ENCODE measurements around the gene MGMT.
"Not testable (repeated sequence)": the region's sequence is repeated elsewhere in the genome, so short reads cannot be mapped to it uniquely, and the experiment has no call there.

The MGMT gene

GRCh38 chr10:129466703-129467358 is at the start of gene MGMT:
Gene MGMT (plus strand): TSS chr10:129467241.
- DNase-seq = peak; percentile 88

GRCh38 chr10:129417870-129418269 is 49.2 kb upstream of the MGMT start:
- no peak for DNase-seq

GRCh38 chr10:129418496-129419225 is 48.4 kb upstream of the MGMT start:
- DNase-seq = no peak

- DNase-seq = no peak
Observed at GRCh38 chr10:129419397-129419796, 47.6 kb upstream of the MGMT start.

- no peak for DNase-seq
Observed at GRCh38 chr10:129421399-129422010, 45.5 kb upstream of the MGMT start.

- DNase-seq = no peak
Observed at GRCh38 chr10:129424978-129425377, 42.1 kb upstream of the MGMT start.

- DNase-seq = no peak
Observed at GRCh38 chr10:129426606-129427005, 40.4 kb upstream of the MGMT start.

GRCh38 chr10:129433266-129433665 is 33.8 kb upstream of the MGMT start:
- DNase-seq = no peak

- not testable (repeated sequence) for DNase-seq
Observed at GRCh38 chr10:129435724-129436123, 31.3 kb upstream of the MGMT start.

- no peak for DNase-seq
Observed at GRCh38 chr10:129438024-129438423, 29.0 kb upstream of the MGMT start.

- no peak for DNase-seq
Observed at GRCh38 chr10:129440247-129440646, 26.8 kb upstream of the MGMT start.

GRCh38 chr10:129440722-129441316 is 26.2 kb upstream of the MGMT start:
- DNase-seq = no peak

- DNase-seq = no peak
Observed at GRCh38 chr10:129441372-129442009, 25.6 kb upstream of the MGMT start.

GRCh38 chr10:129442866-129443265 is 24.2 kb upstream of the MGMT start:
- DNase-seq = no peak

- no peak for DNase-seq
Observed at GRCh38 chr10:129444359-129444758, 22.7 kb upstream of the MGMT start.

- DNase-seq = no peak
Observed at GRCh38 chr10:129445436-129446182, 21.4 kb upstream of the MGMT start.

- no peak for DNase-seq
Observed at GRCh38 chr10:129446183-129446581, 20.9 kb upstream of the MGMT start.

GRCh38 chr10:129447486-129447885 is 19.6 kb upstream of the MGMT start:
- no peak for DNase-seq

- no peak for DNase-seq
Observed at GRCh38 chr10:129448086-129448485, 19.0 kb upstream of the MGMT start.

- DNase-seq = no peak
Observed at GRCh38 chr10:129448539-129448938, 18.5 kb upstream of the MGMT start.

GRCh38 chr10:129449893-129450292 is 17.1 kb upstream of the MGMT start:
- no peak for DNase-seq

GRCh38 chr10:129450391-129450790 is 16.6 kb upstream of the MGMT start:
- no peak for DNase-seq

GRCh38 chr10:129455625-129456024 is 11.4 kb upstream of the MGMT start:
- no peak for DNase-seq
